ENCODE data around the gene ABCA8. TPM values are rescaled to one million over a fixed set of nuclear protein-coding genes. Genes with fewer than 3 reads are reported as not detected.

The ABCA8 gene
- polyA plus RNA-seq, 3 donors = not detected

- Histone ChIP-seq H2AFZ (ENCODE audit: insufficient read depth, low read depth, low read length, poor library complexity, severe bottlenecking) (no peak overlapping the region), H3K9ac (ENCODE audit: insufficient read depth, low read length, poor library complexity, severe bottlenecking) (no peak overlapping the region), H3K9me3 (replicated peaks in 1 of 2; ENCODE audit: control insufficient read depth in 1 of 2, insufficient read depth in 1 of 2, low read length in 2 of 2) (no peaks in the 10 kb centered on the region), H3K27ac (ENCODE audit: low read depth in 1 of 2, low read length in 2 of 2) (no peak overlapping the region), H3K79me2 (ENCODE audit: insufficient read depth, low read length) (no peaks in the 10 kb centered on the region), H3K4me1 (ENCODE audit: control insufficient read depth in 1 of 2, insufficient read depth in 2 of 2, low read length in 2 of 2) (peaks cover 8 to 9% of the 10 kb centered on the region in 2 donors), H3K36me3 (replicated peaks in 1 of 2; ENCODE audit: control insufficient read depth in 1 of 2, insufficient read depth in 2 of 2, low read length in 2 of 2) (no peaks in the 10 kb centered on the region), H3K4me3 (replicated peaks in 1 of 3; ENCODE audit: low read depth in 2 of 3, low read length in 3 of 3) (no peak overlapping the region), H3K4me2 (replicated peaks; ENCODE audit: extremely low read depth, low read length, poor library complexity, severe bottlenecking) (no peak overlapping the region), H3K27me3 (ENCODE audit: control insufficient read depth in 2 of 2, insufficient read depth in 2 of 2, low read length in 2 of 2) (no peaks in the 10 kb centered on the region), H4K20me1 (ENCODE audit: insufficient read depth, low read length) (no peaks in the 10 kb centered on the region)
- intact Hi-C loops (cut with micrococcal nuclease) = no loop called here
- peaks cover 0 to 5% (median 0%) of the 10 kb centered on the region in 3 donors for H3K27me3 Mint-ChIP-seq (ENCODE audit: low read depth in 3 of 3)
- WGBS (ENCODE audit: insufficient coverage) = no CpG with 5 or more reads among the region's 4 CpGs
- TF ChIP-seq CTCF (IDR thresholded peaks at IDR 0.05) = peak; percentile 68
- H3K27ac Mint-ChIP-seq = no peak overlapping the region
- no peak for DNase-seq
- no peak overlapping the region for H3K4me3 Mint-ChIP-seq
- H3K36me3 Mint-ChIP-seq = no peaks in the 10 kb centered on the region
- H3K4me1 Mint-ChIP-seq = peaks cover 17% of the 10 kb centered on the region
- H3K9me3 Mint-ChIP-seq = peaks cover 0 to 3% (median 0%) of the 10 kb centered on the region in 7 donors
Observed at GRCh38 chr17:68972119-68972704, 17.0 kb upstream of the ABCA8 start.

GRCh38 chr17:68969101-68969500, 13.9 kb upstream of the ABCA8 start:
- peak overlapping the region; percentile 38 for H3K4me2 ChIP-seq (replicated peaks; ENCODE audit: extremely low read depth, low read length, poor library complexity, severe bottlenecking)
- H3K9me3 ChIP-seq (replicated peaks in 1 of 2; ENCODE audit: control insufficient read depth in 1 of 2, insufficient read depth in 1 of 2, low read length in 2 of 2) = no peaks in the 10 kb centered on the region
- WGBS (ENCODE audit: insufficient coverage) = 33% methylated on average over 3 of the region's 5 CpGs
- H3K4me3 ChIP-seq (replicated peaks in 1 of 3; ENCODE audit: low read depth in 2 of 3, low read length in 3 of 3) = no peak overlapping the region
- H2AFZ ChIP-seq (ENCODE audit: insufficient read depth, low read depth, low read length, poor library complexity, severe bottlenecking) = peak overlapping the region; percentile 31
- H3K27me3 Mint-ChIP-seq (ENCODE audit: low read depth in 3 of 3) = peaks cover 0 to 5% (median 0%) of the 10 kb centered on the region in 3 donors
- H3K27ac ChIP-seq (ENCODE audit: low read depth in 1 of 2, low read length in 2 of 2) = no peak overlapping the region
- no peaks in the 10 kb centered on the region for H4K20me1 ChIP-seq (ENCODE audit: insufficient read depth, low read length)
- H3K27me3 ChIP-seq (ENCODE audit: control insufficient read depth in 2 of 2, insufficient read depth in 2 of 2, low read length in 2 of 2) = no peaks in the 10 kb centered on the region
- TF ChIP-seq CTCF (IDR thresholded peaks at IDR 0.05) = no peak
- peak in 1 of 3 donors; percentile 5 for DNase-seq
- intact Hi-C loops (cut with micrococcal nuclease) = no loop called here
- no peak overlapping the region for H3K9ac ChIP-seq (ENCODE audit: insufficient read depth, low read length, poor library complexity, severe bottlenecking)
- no peaks in the 10 kb centered on the region for H3K36me3 ChIP-seq (replicated peaks in 1 of 2; ENCODE audit: control insufficient read depth in 1 of 2, insufficient read depth in 2 of 2, low read length in 2 of 2)
- peaks cover 17% of the 10 kb centered on the region for H3K4me1 Mint-ChIP-seq
- peak overlapping the region; percentile 50 to 81 for H3K4me3 Mint-ChIP-seq
- peaks cover 8 to 9% of the 10 kb centered on the region in 2 donors for H3K4me1 ChIP-seq (ENCODE audit: control insufficient read depth in 1 of 2, insufficient read depth in 2 of 2, low read length in 2 of 2)
- H3K36me3 Mint-ChIP-seq = no peaks in the 10 kb centered on the region
- H3K9me3 Mint-ChIP-seq = peaks cover 0 to 2% (median 1%) of the 10 kb centered on the region in 7 donors
- H3K79me2 ChIP-seq (ENCODE audit: insufficient read depth, low read length) = no peaks in the 10 kb centered on the region
- peak overlapping the region in 1 of 7 donors; percentile 21 for H3K27ac Mint-ChIP-seq
